Measurements from ENCODE around the gene CASK.

The CASK gene, protein sequence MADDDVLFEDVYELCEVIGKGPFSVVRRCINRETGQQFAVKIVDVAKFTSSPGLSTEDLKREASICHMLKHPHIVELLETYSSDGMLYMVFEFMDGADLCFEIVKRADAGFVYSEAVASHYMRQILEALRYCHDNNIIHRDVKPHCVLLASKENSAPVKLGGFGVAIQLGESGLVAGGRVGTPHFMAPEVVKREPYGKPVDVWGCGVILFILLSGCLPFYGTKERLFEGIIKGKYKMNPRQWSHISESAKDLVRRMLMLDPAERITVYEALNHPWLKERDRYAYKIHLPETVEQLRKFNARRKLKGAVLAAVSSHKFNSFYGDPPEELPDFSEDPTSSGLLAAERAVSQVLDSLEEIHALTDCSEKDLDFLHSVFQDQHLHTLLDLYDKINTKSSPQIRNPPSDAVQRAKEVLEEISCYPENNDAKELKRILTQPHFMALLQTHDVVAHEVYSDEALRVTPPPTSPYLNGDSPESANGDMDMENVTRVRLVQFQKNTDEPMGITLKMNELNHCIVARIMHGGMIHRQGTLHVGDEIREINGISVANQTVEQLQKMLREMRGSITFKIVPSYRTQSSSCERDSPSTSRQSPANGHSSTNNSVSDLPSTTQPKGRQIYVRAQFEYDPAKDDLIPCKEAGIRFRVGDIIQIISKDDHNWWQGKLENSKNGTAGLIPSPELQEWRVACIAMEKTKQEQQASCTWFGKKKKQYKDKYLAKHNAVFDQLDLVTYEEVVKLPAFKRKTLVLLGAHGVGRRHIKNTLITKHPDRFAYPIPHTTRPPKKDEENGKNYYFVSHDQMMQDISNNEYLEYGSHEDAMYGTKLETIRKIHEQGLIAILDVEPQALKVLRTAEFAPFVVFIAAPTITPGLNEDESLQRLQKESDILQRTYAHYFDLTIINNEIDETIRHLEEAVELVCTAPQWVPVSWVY

DNA sequence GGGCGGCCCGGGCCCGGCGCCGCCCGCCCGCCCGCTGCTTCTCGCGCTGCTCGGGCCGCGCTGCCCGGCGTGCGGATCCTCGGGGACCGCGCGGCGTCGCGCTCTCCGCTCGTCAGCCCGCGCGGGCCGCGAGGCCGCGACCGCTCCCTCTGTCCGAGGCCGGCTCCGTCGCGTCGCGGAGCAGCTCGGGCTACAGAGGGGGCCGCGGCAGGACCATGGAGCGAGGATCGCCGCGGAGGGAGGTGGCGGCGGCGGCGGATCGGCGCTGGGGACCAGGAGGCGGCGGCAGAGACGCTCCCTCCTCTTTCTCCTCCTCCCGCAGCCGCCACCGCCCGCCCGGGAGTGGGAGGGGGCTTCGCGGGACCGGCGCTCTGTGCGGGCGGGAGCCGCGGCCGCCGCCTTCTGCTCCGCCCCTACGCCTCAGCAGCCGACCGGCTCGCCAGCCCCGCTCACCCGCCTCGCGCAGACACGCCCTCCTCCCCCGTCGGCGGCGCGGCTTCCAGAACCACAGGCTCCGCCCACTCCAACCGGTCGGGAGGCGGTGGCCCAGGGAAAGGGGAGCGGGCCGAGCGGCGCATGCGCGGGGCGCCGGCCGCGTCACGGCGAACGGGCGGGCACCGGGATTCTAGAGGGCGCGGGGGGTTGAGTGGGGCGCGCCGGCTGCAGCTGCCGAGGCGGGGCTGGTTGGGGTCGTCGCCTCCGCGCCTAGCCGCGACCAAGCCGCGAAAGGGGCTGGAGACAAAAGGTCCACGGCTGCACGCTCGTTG lies at the start of gene CASK:
Gene CASK (minus strand): TSS at position 344 of the 767 bp plus-strand sequence. CDS start 566 bp downstream, outside the sequence.
- DNase-seq (ENCODE audit: low read depth in 2 of 2, low spot score in 1 of 2) = peak; percentile 46 to 80

DNA sequence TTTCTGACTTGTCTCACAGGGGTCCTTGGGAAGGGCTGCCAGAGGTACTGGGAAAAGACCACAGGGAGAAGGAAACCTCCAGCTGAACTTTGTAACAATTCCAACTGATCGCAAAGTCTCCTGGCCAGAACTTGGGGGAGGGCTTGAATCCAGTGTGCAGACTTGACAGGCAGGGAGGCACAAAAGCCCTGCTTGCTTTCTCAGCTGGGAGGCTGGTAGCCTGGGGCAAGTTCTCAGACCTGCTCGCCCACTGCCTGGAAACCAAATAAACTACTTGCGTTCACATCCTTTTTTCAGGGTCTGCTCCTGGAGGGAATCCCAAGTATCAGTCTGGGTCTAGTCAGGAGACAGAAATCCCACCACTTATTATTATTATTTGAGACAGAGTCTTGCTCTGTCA lies 48.0 kb upstream of the CASK start:
- no peak for DNase-seq (ENCODE audit: low read depth in 2 of 2, low spot score in 1 of 2)

DNA sequence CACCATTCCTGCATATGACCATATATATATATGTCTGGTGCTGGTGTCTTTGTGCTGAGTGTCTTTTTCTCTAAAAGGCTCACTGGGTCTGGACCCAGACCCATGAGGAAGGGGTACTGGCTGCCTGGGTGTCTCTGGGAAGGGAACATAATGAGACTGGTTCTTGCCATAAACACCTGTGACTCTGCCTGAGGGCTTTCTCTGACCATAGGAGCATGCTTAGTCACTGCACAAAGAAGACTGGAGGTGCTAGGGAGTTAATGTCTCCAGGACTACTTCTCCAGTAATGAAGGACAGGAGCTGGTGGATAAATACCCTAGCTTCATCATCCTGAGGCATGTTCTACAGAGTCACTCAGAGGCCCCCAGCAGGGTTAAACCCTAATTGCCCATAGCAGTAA lies 47.1 kb upstream of the CASK start:
- DNase-seq (ENCODE audit: low read depth in 2 of 2, low spot score in 1 of 2) = no peak

DNA sequence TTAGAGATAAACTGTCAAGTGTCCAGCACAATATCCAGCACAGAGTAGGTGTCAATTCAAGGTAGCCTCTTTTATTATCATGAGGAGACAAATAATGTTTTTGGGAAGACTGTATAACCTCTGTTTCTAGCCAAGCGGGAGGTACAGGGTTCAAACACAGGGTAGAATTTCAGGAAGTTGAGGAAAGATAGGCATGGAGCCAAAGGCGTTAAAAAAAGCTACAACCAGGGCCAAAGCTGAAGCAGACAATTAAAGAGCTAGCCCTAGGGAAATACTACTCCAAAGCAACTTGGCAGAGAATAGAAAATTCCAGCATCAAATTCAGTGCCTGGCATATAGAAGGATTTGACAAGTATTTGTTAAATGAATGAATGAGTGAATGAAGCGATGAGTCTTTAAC lies 40.0 kb upstream of the CASK start:
- DNase-seq (ENCODE audit: low read depth in 2 of 2, low spot score in 1 of 2) = no peak

DNA sequence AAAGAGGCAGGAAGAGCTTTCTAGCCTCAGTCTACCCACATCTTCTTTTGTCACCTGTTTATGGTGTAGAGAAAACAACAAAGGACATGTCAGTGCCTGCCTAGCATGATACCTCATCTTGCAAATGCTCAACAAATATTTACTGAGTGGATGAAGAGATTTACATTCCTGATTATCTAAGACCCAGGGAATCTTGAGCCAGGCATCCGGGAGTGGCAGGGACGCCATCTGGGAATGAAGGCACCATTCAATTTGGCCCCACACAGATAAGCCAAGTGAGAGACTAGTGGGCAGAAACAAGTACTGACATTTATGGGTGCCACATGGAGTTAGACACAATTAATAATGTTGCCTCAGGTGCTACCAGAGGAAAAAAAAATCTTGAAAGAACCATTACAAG lies 36.8 kb upstream of the CASK start:
- no peak for DNase-seq (ENCODE audit: low read depth in 2 of 2, low spot score in 1 of 2)

DNA sequence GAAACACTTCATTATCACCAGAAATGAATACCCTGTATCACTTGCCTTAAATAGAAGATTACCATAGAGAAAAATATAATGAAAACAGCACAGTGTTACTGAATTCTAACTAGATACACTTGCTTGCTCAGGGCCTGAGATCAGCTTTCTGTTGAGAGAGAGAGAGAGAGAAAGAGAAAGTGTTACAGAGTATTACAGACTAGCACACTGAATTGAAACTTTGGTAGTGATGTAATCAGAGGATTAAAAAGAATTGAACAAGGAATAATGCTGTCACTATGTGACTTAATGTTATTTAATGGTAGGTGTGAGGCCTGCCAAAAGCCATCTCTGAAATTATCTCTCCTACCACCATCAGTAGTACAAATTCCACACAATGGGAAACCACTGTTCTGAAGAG lies 35.5 kb upstream of the CASK start:
- DNase-seq (ENCODE audit: low read depth in 2 of 2, low spot score in 1 of 2) = no peak

DNA sequence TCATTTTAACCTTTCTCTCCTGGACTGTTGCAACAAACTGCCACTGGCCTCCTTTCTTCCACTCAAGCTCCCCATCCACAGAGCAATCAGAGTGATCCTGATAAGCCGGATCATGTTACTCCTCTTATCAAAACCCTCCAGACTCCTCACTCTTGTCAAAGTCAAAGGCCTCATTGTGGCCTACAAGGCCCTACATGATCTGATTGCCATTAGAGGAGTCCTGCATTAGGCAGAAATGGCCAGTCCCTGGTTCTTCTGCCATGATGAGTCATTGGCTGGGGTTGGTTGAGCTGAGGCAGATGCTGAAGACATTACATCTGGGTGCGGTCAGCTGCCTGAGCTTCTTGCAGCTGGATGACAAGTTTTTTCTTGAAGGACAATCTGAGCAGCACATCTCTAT lies 32.7 kb upstream of the CASK start:
- no peak for DNase-seq (ENCODE audit: low read depth in 2 of 2, low spot score in 1 of 2)

DNA sequence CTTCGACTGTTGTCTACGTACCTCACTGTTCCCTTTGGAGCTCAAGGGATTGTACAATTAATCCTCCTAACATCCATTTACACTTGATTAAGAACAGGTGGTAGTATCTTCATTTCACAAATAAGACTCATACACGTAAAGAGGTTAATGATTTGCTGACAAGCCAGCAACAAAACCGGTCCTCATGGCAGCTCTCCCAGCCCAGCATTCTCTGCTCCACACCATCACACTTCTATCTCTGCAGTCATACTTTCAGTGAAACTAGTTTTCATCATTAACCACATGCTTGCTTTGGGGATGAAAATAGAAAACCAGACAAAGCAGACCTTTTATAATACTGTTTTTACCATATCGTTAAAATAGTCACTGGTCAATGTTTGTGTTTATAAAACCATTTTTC lies 28.7 kb upstream of the CASK start:
- DNase-seq (ENCODE audit: low read depth in 2 of 2, low spot score in 1 of 2) = no peak

DNA sequence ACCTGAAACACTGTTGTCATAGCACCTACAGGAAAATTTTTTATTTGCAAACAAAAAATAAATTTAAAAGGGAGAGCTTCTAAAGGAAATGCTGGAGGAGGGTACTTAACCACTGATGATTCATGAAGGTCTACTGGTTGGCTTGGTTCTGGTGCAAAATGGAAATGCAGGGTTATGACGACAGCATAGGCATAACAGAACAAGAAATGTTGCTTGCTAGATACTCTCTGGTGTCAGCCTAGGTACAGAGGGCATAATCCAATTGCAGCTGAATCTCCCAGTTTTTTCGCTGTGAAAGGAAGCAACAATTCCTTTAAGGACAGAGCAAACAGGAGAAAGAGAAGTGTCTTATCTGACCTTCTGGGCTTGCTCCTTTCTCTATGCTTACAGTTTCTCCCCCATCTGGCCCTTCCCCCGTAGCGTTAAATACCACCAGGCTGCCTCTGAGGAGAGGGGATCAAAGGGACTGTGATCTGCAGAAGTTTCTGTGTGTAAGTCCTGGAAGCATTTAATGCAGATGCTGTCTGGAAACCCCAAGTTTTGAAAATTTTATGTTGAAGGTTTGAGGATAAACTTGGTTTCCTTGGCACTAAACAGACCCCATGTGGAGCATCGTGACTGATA lies 23.7 kb upstream of the CASK start:
- DNase-seq (ENCODE audit: low read depth in 2 of 2, low spot score in 1 of 2) = no peak

DNA sequence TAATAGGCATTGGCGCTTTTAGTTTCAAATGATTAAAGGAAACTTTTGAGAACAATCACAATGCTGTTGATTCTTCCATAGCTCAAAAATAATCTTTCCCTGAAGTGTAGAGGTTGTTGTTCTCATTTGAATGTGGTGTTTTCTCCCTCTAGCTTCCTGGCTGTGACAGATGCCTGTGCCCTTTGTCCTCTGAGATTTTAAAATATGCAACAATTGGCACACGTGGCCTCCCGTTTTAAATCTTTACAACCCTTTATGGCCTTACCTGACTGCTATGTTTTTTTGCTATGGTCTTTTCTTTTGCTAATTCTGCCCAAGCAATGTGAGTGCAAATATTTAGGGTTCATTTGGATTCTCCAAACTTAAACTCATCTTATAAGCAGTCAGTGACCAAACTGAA lies 22.9 kb upstream of the CASK start:
- DNase-seq (ENCODE audit: low read depth in 2 of 2, low spot score in 1 of 2) = no peak

DNA sequence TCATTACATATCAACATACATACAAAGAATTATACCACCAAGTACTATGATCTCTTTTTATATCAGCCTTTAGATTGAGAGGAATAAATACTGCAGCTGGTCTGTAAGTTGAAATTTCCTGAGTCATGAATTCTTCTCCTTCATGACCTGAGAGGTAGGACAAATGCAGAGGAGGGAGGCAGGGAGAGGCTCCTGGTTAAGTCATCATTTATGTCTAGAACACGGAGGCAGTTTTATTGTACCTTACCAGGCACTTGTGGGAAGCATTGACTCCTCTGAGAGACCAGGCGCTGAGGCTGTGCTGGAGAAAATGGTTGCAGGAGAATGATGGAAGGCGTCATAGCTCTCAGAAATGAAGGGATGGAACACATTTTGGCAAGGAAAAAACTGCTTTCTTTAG lies 12.5 kb upstream of the CASK start:
- no peak for DNase-seq (ENCODE audit: low read depth in 2 of 2, low spot score in 1 of 2)

DNA sequence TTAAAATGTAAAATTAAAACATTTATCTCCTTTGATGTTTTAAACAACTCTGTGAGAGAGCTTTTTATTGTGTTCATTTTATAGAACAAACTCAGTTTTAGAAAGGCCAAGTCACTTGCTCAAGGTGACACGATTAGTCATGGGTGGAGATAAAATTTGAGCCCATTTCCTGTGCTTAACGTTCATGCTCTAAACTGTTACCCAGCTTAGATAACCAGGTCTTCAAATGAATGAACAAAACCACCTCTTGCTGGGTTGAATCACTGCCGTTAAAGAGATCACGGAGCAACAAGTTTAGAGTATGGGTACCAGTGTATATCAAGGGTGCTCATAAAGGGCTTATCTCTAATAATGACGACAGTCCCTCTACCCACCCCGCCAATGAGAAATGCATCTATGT lies 10.2 kb upstream of the CASK start:
- DNase-seq (ENCODE audit: low read depth in 2 of 2, low spot score in 1 of 2) = no peak

DNA sequence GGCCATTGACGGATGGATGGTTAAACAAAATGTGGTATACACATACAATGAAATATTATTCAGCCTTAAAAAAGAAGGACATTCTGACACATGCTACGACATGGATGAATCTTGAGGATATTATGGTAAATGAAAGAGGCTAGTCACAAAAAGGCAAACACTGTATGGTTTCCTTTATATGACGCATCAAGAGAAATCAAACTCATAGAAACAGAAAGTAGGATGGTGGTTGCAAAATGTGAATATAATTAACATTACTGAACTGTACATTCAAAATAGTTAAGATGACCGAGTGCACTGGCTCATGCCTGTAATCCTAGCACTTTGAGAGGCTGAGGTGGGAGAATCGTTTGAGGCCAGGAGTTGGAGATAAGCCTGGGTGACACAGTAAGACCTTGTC lies 9.5 kb upstream of the CASK start:
- DNase-seq (ENCODE audit: low read depth in 2 of 2, low spot score in 1 of 2) = no peak

DNA sequence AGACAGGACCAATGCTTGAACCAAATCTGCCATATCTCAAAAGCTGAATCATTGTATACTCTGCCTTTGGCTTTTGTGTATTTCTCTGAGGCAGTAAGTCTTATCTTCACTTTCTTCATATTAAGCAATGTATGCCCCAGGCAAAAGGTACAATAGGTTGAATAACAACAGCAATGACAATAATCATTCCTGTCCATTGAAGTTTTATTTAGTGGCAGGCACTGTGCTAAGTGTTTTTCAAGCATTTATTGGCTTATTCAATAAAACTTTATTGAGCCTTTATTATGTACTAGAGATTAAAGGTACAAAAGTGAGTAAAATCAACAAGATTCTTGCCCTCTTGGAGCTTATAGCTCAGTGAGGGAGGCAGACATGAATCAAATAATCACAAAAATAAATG lies 8.2 kb upstream of the CASK start:
- DNase-seq (ENCODE audit: low read depth in 2 of 2, low spot score in 1 of 2) = no peak

DNA sequence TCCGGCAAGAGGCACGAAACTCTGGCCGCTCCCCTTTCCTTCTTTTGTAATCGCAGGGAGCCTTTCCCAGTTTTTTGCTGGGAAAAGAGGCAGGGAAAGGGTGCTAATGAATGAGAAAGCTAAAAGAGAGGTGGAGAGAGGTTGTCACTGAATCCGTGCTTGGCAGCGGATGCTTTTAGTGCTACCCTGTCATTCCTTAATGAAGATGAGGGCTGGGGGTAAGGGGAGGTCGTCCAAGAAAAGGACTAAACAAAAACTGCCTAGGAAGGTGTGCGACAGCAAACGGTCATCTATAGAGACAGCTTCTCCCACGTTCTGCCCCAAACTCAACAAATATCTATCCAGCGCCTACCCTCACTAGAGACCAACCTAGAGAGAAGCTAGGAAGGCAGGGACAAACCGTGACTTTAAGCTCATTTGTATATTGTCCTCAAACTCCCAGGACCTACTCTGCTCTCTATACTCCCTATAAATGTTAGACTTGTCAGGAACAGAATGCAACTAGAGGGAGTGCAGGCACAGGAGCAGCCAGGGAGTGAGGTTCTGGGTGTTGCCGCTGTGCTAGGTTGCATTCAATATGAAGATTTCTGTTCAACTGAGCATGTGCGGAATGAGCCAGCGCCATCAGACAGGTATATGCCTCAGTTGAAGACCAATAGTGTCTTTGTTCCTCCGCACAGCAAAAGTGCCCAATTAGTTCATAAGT lies 777 bp upstream of the CASK start:
- no peak for DNase-seq (ENCODE audit: low read depth in 2 of 2, low spot score in 1 of 2)

DNA sequence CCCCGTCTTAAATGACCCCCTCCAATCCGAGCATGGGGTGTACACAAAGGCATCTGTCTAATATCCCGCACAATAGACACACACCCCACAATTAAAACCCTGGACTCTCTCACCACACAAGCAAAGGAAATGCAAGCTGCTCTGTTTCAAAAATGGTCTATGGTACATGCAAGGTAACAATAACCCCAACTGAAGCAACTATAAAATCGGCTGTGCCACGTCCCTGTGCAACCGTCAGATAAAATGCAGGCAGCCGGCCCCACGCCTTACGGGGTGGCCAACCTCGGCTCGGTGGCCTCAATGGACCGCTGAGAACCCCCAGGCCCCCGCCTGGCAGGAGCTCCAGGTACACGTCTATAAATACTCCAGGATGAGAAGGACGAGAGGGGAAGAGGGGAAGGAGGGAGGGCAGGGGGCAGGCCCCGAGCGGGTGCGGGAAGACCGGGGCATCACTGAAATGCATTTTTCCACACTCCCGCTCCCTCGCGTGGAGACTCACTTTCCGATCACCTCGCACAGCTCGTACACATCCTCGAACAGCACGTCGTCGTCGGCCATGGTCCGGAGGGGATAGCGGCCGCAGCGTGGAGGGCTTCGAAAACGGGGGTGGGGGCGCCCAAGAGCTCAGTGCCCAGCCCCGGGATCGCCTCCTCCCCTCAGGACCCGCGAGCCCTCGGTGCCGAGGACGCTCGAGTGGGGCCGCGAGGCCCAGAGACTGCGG lies 763 bp downstream of the CASK start:
- no peak for DNase-seq (ENCODE audit: low read depth in 2 of 2, low spot score in 1 of 2)

DNA sequence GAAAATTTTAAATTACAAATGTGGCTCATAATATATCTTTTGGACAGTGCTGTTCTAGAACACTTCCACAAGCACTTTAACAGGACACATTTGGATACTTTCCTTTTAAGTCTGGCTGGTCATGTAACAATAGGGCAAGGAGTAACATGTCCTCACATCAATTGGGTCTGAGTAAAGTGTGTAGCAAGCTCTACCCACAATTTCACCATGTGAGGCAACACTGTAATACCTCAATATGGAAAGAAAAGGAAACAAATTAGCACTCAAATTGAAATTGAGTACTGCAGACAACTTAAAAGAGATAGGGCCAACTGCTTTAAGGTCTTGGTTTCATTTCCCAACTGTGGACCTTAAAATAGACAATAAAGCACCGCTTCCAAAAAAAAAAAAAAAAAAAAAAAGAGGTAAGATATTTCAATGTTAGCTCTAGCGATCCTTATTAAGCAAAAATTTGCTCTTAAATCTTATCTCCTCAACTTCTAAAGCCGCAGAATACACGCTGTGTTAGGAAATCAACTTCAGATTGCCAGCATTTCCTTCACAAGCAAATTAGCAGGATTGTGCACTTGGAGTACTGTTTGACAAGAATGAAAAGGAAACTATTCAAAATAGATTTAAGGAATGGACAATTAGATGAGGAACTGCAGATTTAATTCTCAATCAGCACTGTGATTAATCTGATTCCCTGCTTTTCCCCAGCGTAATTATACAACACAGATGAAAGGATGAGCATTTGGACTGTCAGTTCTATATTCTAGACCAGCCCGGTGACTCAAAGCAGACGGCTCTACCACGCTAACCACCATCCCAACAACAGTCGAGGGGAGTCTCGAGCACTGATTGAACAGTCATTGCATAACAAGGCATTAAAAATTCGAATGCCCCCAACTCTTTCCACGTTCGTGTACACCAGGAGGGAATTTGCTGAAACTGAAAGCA lies 1.6 kb downstream of the CASK start:
- DNase-seq (ENCODE audit: low read depth in 2 of 2, low spot score in 1 of 2) = no peak

DNA sequence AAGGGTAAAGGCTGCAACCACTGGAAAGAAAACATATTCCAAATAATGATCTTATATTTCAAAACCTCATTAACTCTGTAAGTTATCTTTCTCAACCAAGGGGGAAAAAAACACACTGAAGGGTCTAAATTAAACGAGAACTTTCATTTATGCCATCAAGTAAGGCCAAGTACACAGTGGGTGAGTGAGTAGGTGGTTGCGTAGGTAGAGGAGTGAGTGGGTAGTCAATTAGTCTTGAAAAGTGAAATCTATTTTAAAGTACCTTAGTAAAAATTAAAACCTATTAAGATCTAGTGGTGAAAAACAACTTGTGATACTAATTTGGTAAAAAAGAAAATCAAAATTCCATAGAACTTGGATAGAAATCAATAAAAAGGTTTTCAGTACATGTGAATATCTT lies 3.5 kb downstream of the CASK start:
- DNase-seq (ENCODE audit: low read depth in 2 of 2, low spot score in 1 of 2) = no peak

DNA sequence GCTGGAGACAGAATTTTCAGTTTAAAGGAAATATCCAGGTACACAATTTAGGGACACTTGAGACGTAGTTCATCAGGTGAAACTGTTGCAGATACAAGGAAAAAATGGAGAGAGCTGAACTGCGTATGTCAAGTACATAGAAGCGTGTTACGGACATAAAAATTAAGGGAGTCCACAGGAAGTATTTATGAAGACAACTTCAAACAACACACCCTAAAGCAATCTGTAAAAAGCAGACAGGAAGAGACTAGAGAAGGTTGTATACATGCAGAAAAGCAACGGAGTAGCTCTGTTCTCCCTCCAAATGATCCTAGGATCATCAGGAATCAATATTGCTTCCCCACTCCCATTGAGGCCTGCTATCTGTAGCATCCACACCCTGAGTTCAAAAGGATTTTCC lies 5.8 kb downstream of the CASK start:
- DNase-seq (ENCODE audit: low read depth in 2 of 2, low spot score in 1 of 2) = no peak

Data from stimulated activated CD8-positive, alpha-beta memory T cell treated with anti-CD3 and anti-CD28 coated beads, Interleukin-4, amount 100 ng/mL, for 1 hour (primary cell).